Measurements from ENCODE around the gene LMOD1.

LMOD1 gene

GRCh38 chr1:201851949-201852348 lies 94.4 kb downstream of the LMOD1 start:
- DNase-seq = no peak

- no peak for DNase-seq
Measured at GRCh38 chr1:201850053-201850397, 96.3 kb downstream of the LMOD1 start.

GRCh38 chr1:201849372-201850052 lies 96.8 kb downstream of the LMOD1 start:
- DNase-seq = no peak

- DNase-seq = no peak
Measured at GRCh38 chr1:201848230-201848629, 98.1 kb downstream of the LMOD1 start.

- no peak for DNase-seq
Measured at GRCh38 chr1:201847150-201847549, 99.2 kb downstream of the LMOD1 start.

Measured in activated CD4-positive, alpha-beta T cell treated with anti-CD3 and anti-CD28 coated beads for 4 hours (primary cell).